Stomach (tissue), 9 donors: Measurements from ENCODE around the gene YARS1. TPM values are rescaled to one million over a fixed set of nuclear protein-coding genes. Genes with fewer than 3 reads are reported as not detected.

Experiments used
- DNase-seq, 2 donors: peaks; one replicate each; pipeline versions ENCODE4 v3.0.0 to v3.0.0-alpha.2; 2013 to 2019
- H3K27ac ChIP-seq, 5 donors: fragments of 200-600 bp in 4 of 5; sonication (generic) in 4 of 5; one replicate each; pipeline ENCODE4 v1.5.1; 2013 to 2019; ENCODE audit warnings: mild to moderate bottlenecking in 1 of 5, moderate library complexity in 1 of 5
- H3K27me3 ChIP-seq, 3 donors: fragments of 200-600 bp; sonication (generic); one replicate each; pipeline ENCODE4 v1.5.1; 2017 to 2019; ENCODE audit warnings: mixed run types in 1 of 3
- H3K36me3 ChIP-seq, 4 donors: fragments of 200-600 bp; sonication (generic); 1 replicate in 3 of 4; 2 replicates in 1 of 4; pipeline ENCODE4 v1.5.1; 2016 to 2019
- H3K4me1 ChIP-seq, 4 donors: fragments of 200-600 bp; sonication (generic); one replicate each; pipeline ENCODE4 v1.5.1; 2016 to 2019
- H3K4me3 ChIP-seq, 4 donors: fragments of 200-600 bp; sonication (generic) in 3 of 4; one replicate each; pipeline ENCODE4 v1.5.1; 2016 to 2019; ENCODE audit warnings: mild to moderate bottlenecking in 1 of 4
- H3K9me3 ChIP-seq, 4 donors: fragments of 200-600 bp; sonication (generic); one replicate each; pipeline ENCODE4 v1.5.1; 2016 to 2019
- CTCF ChIP-seq, 7 experiments: fragments of 450-650 bp in 4 of 7; fragments of 200-600 bp in 3 of 7; sonication (generic) in 3 of 7; IDR thresholded peaks; one replicate each; pipeline ENCODE4 v1.5.1; 2016 to 2019; ENCODE audit warnings: antibody characterized with exemption in 7 of 7, control low read depth in 2 of 7, mild to moderate bottlenecking in 1 of 7
- EP300 ChIP-seq: sonication (generic); formaldehyde crosslinking; IDR thresholded peaks from one replicate; pipeline ENCODE4 v1.6.1; 2017; ENCODE audit warnings: antibody characterized with exemption
- POLR2A ChIP-seq, 4 donors: fragments of 450-650 bp; IDR thresholded peaks; one replicate each; pipeline ENCODE4 v1.6.1; 2016; ENCODE audit warnings: antibody characterized with exemption in 4 of 4, control low read depth in 2 of 4, mild to moderate bottlenecking in 1 of 4, moderate library complexity in 1 of 4
- POLR2AphosphoS5 ChIP-seq, 3 donors: sonication (generic); formaldehyde crosslinking; IDR thresholded peaks; one replicate each; pipeline ENCODE4 v1.6.1; 2016; ENCODE audit warnings: antibody characterized with exemption in 3 of 3
- WGBS, 5 donors: extraction: QIAGEN DNeasy Blood & Tissue Kit in 3 of 5; methylation state at CpG; one replicate each; pipeline versions ENCODE4 v1.1.5 to v1.1.7; 2013 to 2018; 5-methylcytosine and 5-hydroxymethylcytosine counted together
- intact Hi-C: fragments of 100-400 bp; cut with DNase I; formaldehyde crosslinking; loops from one replicate; pipeline ENCODE4 v1.15.1; 2023; ENCODE audit warnings: low total_unique reads
- polyA plus RNA-seq, 3 donors: library from polyadenylated mRNA; stranded (reverse); fragments of 200-250 nt; gene quantifications; one replicate each; pipeline ENCODE4 v1.2.3, GENCODE V29; 2013
- total RNA-seq, 5 donors: library from RNA; depleted of rRNA; stranded (reverse); fragments of >200 nt; gene quantifications; one replicate each; pipeline versions ENCODE4 v1.1.0 to v1.2.3, GENCODE V29; 2014 to 2016
- donor health status: healthy with polysubstance abuse.
- donor health status: Bipolar disorder and iron deficiency.
- donor health status: healthy.

Gene YARS1
- total and polyA plus RNA-seq, 8 donors: 26.9 to 99.1 (median 55.4) TPM

GRCh38 chr1:32741413-32742198, 75.6 kb downstream of the YARS1 start:
- Histone ChIP-seq H3K27me3 (peaks cover 0 to 7% (median 0%) of the 10 kb centered on the region in 3 donors), H3K36me3 (peaks cover 0 to under 1% (median 0%) of the 10 kb centered on the region in 4 donors), H3K9me3 (no peaks in the 10 kb centered on the region), H3K4me1 (peaks cover 37 to 67% (median 65%) of the 10 kb centered on the region in 4 donors), H3K4me3 (peak overlapping the region; percentile 66 to 85 (median 80)), H3K27ac (peak overlapping the region; percentile 96 to 98 (median 97))
- TF ChIP-seq CTCF (IDR thresholded peaks at IDR 0.05) (peak in 1 of 7 experiments; percentile 45), POLR2A (IDR thresholded peaks at IDR 0.05) (no peak), EP300 (no peak), POLR2AphosphoS5 (IDR thresholded peaks at IDR 0.05) (no peak)
- WGBS, 5 donors: 0 to 2% (median 1%) methylated on average over 29 to 90 of the region's 103 CpGs
- intact Hi-C loops: no loop called here
- peak in 1 of 2 donors; percentile 78 for DNase-seq

DNA sequence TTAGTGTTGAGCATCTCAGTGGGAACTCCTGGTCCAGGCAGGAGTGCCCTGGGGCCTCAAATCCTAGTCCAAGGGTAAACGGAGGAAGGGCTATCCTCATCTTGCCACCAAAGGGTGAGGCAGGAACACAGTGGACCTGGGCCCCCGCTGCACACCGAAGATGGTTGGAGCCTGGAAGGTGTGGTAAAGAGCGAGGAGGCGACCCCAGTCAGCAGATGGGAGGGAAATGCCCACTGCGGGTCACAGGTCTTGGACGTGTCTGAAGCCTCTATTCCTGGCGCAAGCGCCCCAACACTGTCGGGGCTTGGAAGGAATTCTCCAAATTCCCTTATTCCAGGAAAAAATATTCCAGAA, 76.1 kb downstream of the YARS1 start:
- H3K36me3 ChIP-seq: no peaks in the 10 kb centered on the region
- DNase-seq: peak in 1 of 2 donors; percentile 32
- peak overlapping the region; percentile 66 to 85 (median 80) for H3K4me3 ChIP-seq
- no peak for TF ChIP-seq POLR2AphosphoS5 (IDR thresholded peaks at IDR 0.05)
- no peak for TF ChIP-seq POLR2A (IDR thresholded peaks at IDR 0.05)
- TF ChIP-seq CTCF (IDR thresholded peaks at IDR 0.05): no peak
- no peak for TF ChIP-seq EP300
- H3K27me3 ChIP-seq: peaks cover 0 to 7% (median 0%) of the 10 kb centered on the region in 3 donors
- WGBS, 5 donors: 24 to 34% (median 26%) methylated on average over 10 of the region's 10 CpGs
- intact Hi-C loops: no loop called here
- peak overlapping the region; percentile 89 to 97 (median 96) for H3K27ac ChIP-seq
- H3K9me3 ChIP-seq: no peaks in the 10 kb centered on the region
- H3K4me1 ChIP-seq: peaks cover 34 to 63% (median 61%) of the 10 kb centered on the region in 4 donors

GRCh38 chr1:32736812-32737791, 80.1 kb downstream of the YARS1 start:
- no peak for TF ChIP-seq POLR2A (IDR thresholded peaks at IDR 0.05)
- peak in 1 of 3 donors; percentile 31 for TF ChIP-seq POLR2AphosphoS5 (IDR thresholded peaks at IDR 0.05)
- H3K4me3 ChIP-seq: no peak overlapping the region
- intact Hi-C loops: no loop called here
- WGBS, 5 donors: 65 to 80% (median 74%) methylated on average over 6 to 7 of the region's 7 CpGs
- peak overlapping the region; percentile 40 to 74 (median 65) for H3K27ac ChIP-seq
- peaks cover 0 to 2% (median 0%) of the 10 kb centered on the region in 3 donors for H3K27me3 ChIP-seq
- H3K9me3 ChIP-seq: no peaks in the 10 kb centered on the region
- DNase-seq: peak; percentile 66 to 84
- H3K4me1 ChIP-seq: peaks cover 18 to 24% (median 22%) of the 10 kb centered on the region in 4 donors
- no peaks in the 10 kb centered on the region for H3K36me3 ChIP-seq

GRCh38 chr1:32733582-32734321, 83.4 kb downstream of the YARS1 start:
- peak in 1 of 2 donors; percentile 65 for DNase-seq
- Histone ChIP-seq H3K4me3 (no peak overlapping the region), H3K9me3 (no peaks in the 10 kb centered on the region), H3K27ac (no peak overlapping the region), H3K27me3 (no peaks in the 10 kb centered on the region), H3K4me1 (peaks cover 9 to 19% (median 15%) of the 10 kb centered on the region in 4 donors), H3K36me3 (no peaks in the 10 kb centered on the region)
- TF ChIP-seq CTCF (IDR thresholded peaks at IDR 0.05): no peak
- TF ChIP-seq POLR2AphosphoS5 (IDR thresholded peaks at IDR 0.05): no peak
- no peak for TF ChIP-seq POLR2A (IDR thresholded peaks at IDR 0.05)
- no peak for TF ChIP-seq EP300
- 56 to 78% (median 69%) methylated on average over 4 to 9 of the region's 9 CpGs for WGBS, 5 donors
- intact Hi-C loops: no loop called here
